Measurements from ENCODE around the gene TTLL1. TPM values are rescaled to one million over a fixed set of nuclear protein-coding genes. Genes with fewer than 3 reads are reported as not detected.

Gene TTLL1
- total RNA-seq, 1 experiment from 2014 or later = 4.1 TPM

- Mint-ChIP-seq H3K9me3 (ENCODE audit: unreplicated experiment) (no peaks in the 10 kb centered on the region), H3K4me1 (ENCODE audit: low read depth, unreplicated experiment) (no peaks in the 10 kb centered on the region), H3K27ac (ENCODE audit: unreplicated experiment) (no peak overlapping the region), H3K36me3 (ENCODE audit: insufficient read depth, unreplicated experiment) (peaks cover 19% of the 10 kb centered on the region), H3K27me3 (ENCODE audit: insufficient read depth, unreplicated experiment) (no peaks in the 10 kb centered on the region), H3K4me3 (ENCODE audit: unreplicated experiment) (no peak overlapping the region)
- DNase-seq = no peak
- POLR2A ChIA-PET = no interaction called here
- no TSS peak for BruUV-seq (replicated peaks)
- Histone ChIP-seq H3K27me3 (replicated peaks; ENCODE audit: control insufficient read depth, insufficient read depth, low read length) (no peaks in the 10 kb centered on the region), H3K9me3 (no peaks in the 10 kb centered on the region), H3K36me3 (ENCODE audit: control insufficient read depth, insufficient read depth, low read length) (no peaks in the 10 kb centered on the region; the same call in 1 of the 2 replicates), H3K4me1 (no peaks in the 10 kb centered on the region; the same call in 1 of the 2 replicates), H3K4me3 (ENCODE audit: low read depth, low read length) (no peak overlapping the region)
- intact Hi-C loops (cut with micrococcal nuclease; ENCODE audit: unreplicated experiment) = no loop called here
- CTCF ChIA-PET = no interaction called here
- TF ChIP-seq CTCF (IDR thresholded peaks at IDR 0.05; ENCODE audit: insufficient read depth in 1 of 2, low read depth in 1 of 2, low read length in 1 of 2, severe bottlenecking in 1 of 2, unreplicated experiment in 1 of 2) = no peak
Observed at GRCh38 chr22:43118953-43119458, 29.8 kb upstream of the TTLL1 start.

- no peak for DNase-seq
- no peaks in the 10 kb centered on the region for H3K4me1 Mint-ChIP-seq (ENCODE audit: low read depth, unreplicated experiment)
- peaks cover 11% of the 10 kb centered on the region for H3K36me3 Mint-ChIP-seq (ENCODE audit: insufficient read depth, unreplicated experiment)
- H3K9me3 Mint-ChIP-seq (ENCODE audit: unreplicated experiment) = no peaks in the 10 kb centered on the region
- H3K4me3 ChIP-seq (ENCODE audit: low read depth, low read length) = no peak overlapping the region
- H3K9me3 ChIP-seq = no peaks in the 10 kb centered on the region
- no peaks in the 10 kb centered on the region for H3K27me3 Mint-ChIP-seq (ENCODE audit: insufficient read depth, unreplicated experiment)
- intact Hi-C loops (cut with micrococcal nuclease; ENCODE audit: unreplicated experiment) = no loop called here
- no peaks in the 10 kb centered on the region; the same call in 1 of the 2 replicates for H3K36me3 ChIP-seq (ENCODE audit: control insufficient read depth, insufficient read depth, low read length)
- no peaks in the 10 kb centered on the region for H3K27me3 ChIP-seq (replicated peaks; ENCODE audit: control insufficient read depth, insufficient read depth, low read length)
- ChIA-PET POLR2A (no interaction called here), CTCF (interaction anchor here (0.6 kb wide), 1 partner anchor 315 kb away, joined by 3 read pairs; no protein-coding TSS in a partner anchor)
- no peaks in the 10 kb centered on the region; the same call in 1 of the 2 replicates for H3K4me1 ChIP-seq
- H3K4me3 Mint-ChIP-seq (ENCODE audit: unreplicated experiment) = no peak overlapping the region
- BruUV-seq (replicated peaks) = no TSS peak
- TF ChIP-seq CTCF (IDR thresholded peaks at IDR 0.05; ENCODE audit: insufficient read depth in 1 of 2, low read depth in 1 of 2, low read length in 1 of 2, severe bottlenecking in 1 of 2, unreplicated experiment in 1 of 2) = no peak
- H3K27ac Mint-ChIP-seq (ENCODE audit: unreplicated experiment) = no peak overlapping the region
Observed at GRCh38 chr22:43118024-43118849, 29.0 kb upstream of the TTLL1 start.

GRCh38 chr22:43116932-43117331, 27.7 kb upstream of the TTLL1 start:
- POLR2A ChIA-PET = interaction anchor here (0.6 to 0.7 kb wide), 3 partner anchors 16 to 1594 kb away, joined by 3 to 6 read pairs (median 3); no protein-coding TSS in a partner anchor
- intact Hi-C loops (cut with micrococcal nuclease; ENCODE audit: unreplicated experiment) = no loop called here
- no peak for TF ChIP-seq CTCF (IDR thresholded peaks at IDR 0.05; ENCODE audit: insufficient read depth in 1 of 2, low read depth in 1 of 2, low read length in 1 of 2, severe bottlenecking in 1 of 2, unreplicated experiment in 1 of 2)

More at GRCh38 chr22:43116932-43117331, 27.7 kb upstream of the TTLL1 start:
- no TSS peak for BruUV-seq (replicated peaks)
- no peaks in the 10 kb centered on the region for H3K4me1 Mint-ChIP-seq (ENCODE audit: low read depth, unreplicated experiment)
- no peak overlapping the region for H3K4me3 Mint-ChIP-seq (ENCODE audit: unreplicated experiment)
- Histone ChIP-seq H3K36me3 (ENCODE audit: control insufficient read depth, insufficient read depth, low read length) (no peaks in the 10 kb centered on the region; the same call in 1 of the 2 replicates), H3K27me3 (replicated peaks; ENCODE audit: control insufficient read depth, insufficient read depth, low read length) (no peaks in the 10 kb centered on the region), H3K9me3 (no peaks in the 10 kb centered on the region), H3K4me1 (no peaks in the 10 kb centered on the region; the same call in 1 of the 2 replicates), H3K4me3 (ENCODE audit: low read depth, low read length) (no peak overlapping the region)
- H3K9me3 Mint-ChIP-seq (ENCODE audit: unreplicated experiment) = no peaks in the 10 kb centered on the region
- CTCF ChIA-PET = no interaction called here
- no peaks in the 10 kb centered on the region for H3K27me3 Mint-ChIP-seq (ENCODE audit: insufficient read depth, unreplicated experiment)
- H3K27ac Mint-ChIP-seq (ENCODE audit: unreplicated experiment) = no peak overlapping the region
- H3K36me3 Mint-ChIP-seq (ENCODE audit: insufficient read depth, unreplicated experiment) = peaks cover 11% of the 10 kb centered on the region
- no peak for DNase-seq

Measured in Caco-2 (cell line).